H9 (cell line): ENCODE measurements around the gene TRMT44. TPM values are rescaled to one million over a fixed set of nuclear protein-coding genes. Genes with fewer than 3 reads are reported as not detected.

Experiments used
- DNase-seq: peaks from one replicate; pipeline ENCODE4 v3.0.0-alpha.2; 2017
- H2AFZ ChIP-seq: one replicate; pipeline ENCODE4 v1.6.1; 2013; ENCODE audit warnings: mild to moderate bottlenecking, low read length, control low read depth, moderate library complexity
- H2AK5ac ChIP-seq: 2 replicates; pipeline ENCODE4 v1.6.1; 2013; ENCODE audit warnings: low read length, control low read depth, mixed read lengths; ENCODE audit not compliant: insufficient read length
- H2BK120ac ChIP-seq: one replicate; pipeline ENCODE4 v1.6.1; 2013; ENCODE audit warnings: low read depth, mild to moderate bottlenecking, low read length, control low read depth, inconsistent platforms; ENCODE audit not compliant: poor library complexity, severe bottlenecking
- H2BK12ac ChIP-seq: 2 replicates; pipeline ENCODE4 v1.6.1; 2013; ENCODE audit warnings: low read length, control low read depth, mixed read lengths, low read depth; ENCODE audit not compliant: insufficient read length
- H2BK15ac ChIP-seq: 2 replicates; pipeline ENCODE4 v1.6.1; 2013; ENCODE audit warnings: low read depth, low read length, control low read depth
- H2BK20ac ChIP-seq: one replicate; pipeline ENCODE4 v1.6.1; 2013; ENCODE audit warnings: low read depth, mild to moderate bottlenecking, low read length, control low read depth, inconsistent platforms; ENCODE audit not compliant: poor library complexity, severe bottlenecking
- H2BK5ac ChIP-seq: 2 replicates; pipeline ENCODE4 v1.6.1; 2013; ENCODE audit warnings: low read length, control low read depth, mixed read lengths; ENCODE audit not compliant: insufficient read length
- H3K14ac ChIP-seq: 2 replicates; pipeline ENCODE4 v1.6.1; 2013; ENCODE audit warnings: low read length, control low read depth; ENCODE audit not compliant: insufficient read depth
- H3K18ac ChIP-seq: 2 replicates; pipeline ENCODE4 v1.6.1; 2013; ENCODE audit warnings: low read depth, mild to moderate bottlenecking, mixed read lengths, low read length, control low read depth; ENCODE audit not compliant: insufficient read length
- H3K23ac ChIP-seq: 2 replicates; pipeline ENCODE4 v1.6.1; 2013; ENCODE audit warnings: low read length, control low read depth, mixed read lengths, low read depth; ENCODE audit not compliant: insufficient read length
- H3K23me2 ChIP-seq: 2 replicates; pipeline ENCODE4 v1.6.1; 2013; ENCODE audit warnings: low read depth, mild to moderate bottlenecking, mixed read lengths, low read length, control low read depth; ENCODE audit not compliant: insufficient read length, poor library complexity, severe bottlenecking
- H3K27ac ChIP-seq: 2 replicates; pipeline ENCODE4 v1.5.1; 2013; ENCODE audit warnings: low read length, control low read depth, mixed read lengths, low read depth; ENCODE audit not compliant: insufficient read length
- H3K27me3 ChIP-seq: 2 replicates; pipeline ENCODE4 v1.6.1; 2013; ENCODE audit warnings: low read length, control low read depth, inconsistent platforms; ENCODE audit not compliant: insufficient read depth
- H3K4ac ChIP-seq: 2 replicates; pipeline ENCODE4 v1.6.1; 2013; ENCODE audit warnings: low read depth, mild to moderate bottlenecking, control low read depth, inconsistent platforms, low read length, moderate library complexity
- H3K4me1 ChIP-seq: 2 replicates; pipeline ENCODE4 v1.6.1; 2013; ENCODE audit warnings: low read length, control low read depth, inconsistent platforms; ENCODE audit not compliant: insufficient read depth
- H3K4me2 ChIP-seq: 2 replicates; pipeline ENCODE4 v1.6.1; 2013; ENCODE audit warnings: low read length, control low read depth, mixed read lengths; ENCODE audit not compliant: insufficient read length, insufficient read depth
- H3K56ac ChIP-seq: 2 replicates; pipeline ENCODE4 v1.6.1; 2013; ENCODE audit warnings: low read depth, mild to moderate bottlenecking, mixed read lengths, low read length, control low read depth; ENCODE audit not compliant: insufficient read length
- H3K79me1 ChIP-seq: 2 replicates; pipeline ENCODE4 v1.6.1; 2013; ENCODE audit warnings: low read depth, mild to moderate bottlenecking, moderate library complexity, low read length, control low read depth, inconsistent platforms; ENCODE audit not compliant: insufficient read depth, poor library complexity, severe bottlenecking
- H3K79me2 ChIP-seq: 2 replicates; pipeline ENCODE4 v1.6.1; 2013; ENCODE audit warnings: low read length, control low read depth, inconsistent platforms; ENCODE audit not compliant: insufficient read depth
- H3K9ac ChIP-seq: 2 replicates; pipeline ENCODE4 v1.6.1; 2013; ENCODE audit warnings: low read length, control low read depth, mixed read lengths; ENCODE audit not compliant: insufficient read length; ENCODE audit errors: extremely low read depth
- H3K9me3 ChIP-seq: one replicate; pipeline ENCODE4 v1.6.1; 2013; ENCODE audit warnings: low read depth, low read length, inconsistent platforms; ENCODE audit not compliant: control insufficient read depth
- H3T11ph ChIP-seq: one replicate; pipeline ENCODE4 v1.6.1; 2013; ENCODE audit warnings: mild to moderate bottlenecking, low read length, control low read depth, inconsistent platforms
- H4K20me1 ChIP-seq: one replicate; pipeline ENCODE4 v1.6.1; 2013; ENCODE audit not compliant: control insufficient read depth, insufficient read length, insufficient read depth
- H4K5ac ChIP-seq: 2 replicates; pipeline ENCODE4 v1.6.1; 2013; ENCODE audit warnings: low read depth, mild to moderate bottlenecking, mixed read lengths, low read length, control low read depth; ENCODE audit not compliant: insufficient read length
- H4K8ac ChIP-seq: replicated peaks from 2 replicates; pipeline ENCODE4 v1.6.1; 2013; ENCODE audit warnings: low read length, control low read depth, mixed read lengths, low read depth; ENCODE audit not compliant: insufficient read length
- H4K91ac ChIP-seq: 2 replicates; pipeline ENCODE4 v1.6.1; 2013; ENCODE audit warnings: low read depth, mild to moderate bottlenecking, moderate library complexity, mixed read lengths, low read length, control low read depth; ENCODE audit not compliant: insufficient read length
- H3K27ac Mint-ChIP-seq, 3 experiments: 2 replicates in 2 of 3; 3 replicates in 1 of 3; pipeline ENCODE4 v1.8.0; 2020 to 2021; ENCODE audit warnings: mixed read lengths in 3 of 3, mild to moderate bottlenecking in 1 of 3, moderate library complexity in 1 of 3
- H3K27me3 Mint-ChIP-seq: 2 replicates; pipeline ENCODE4 v1.8.0; 2021; ENCODE audit warnings: low read depth, mild to moderate bottlenecking, moderate library complexity, mixed read lengths
- H3K36me3 Mint-ChIP-seq, 3 experiments: 2 replicates in 2 of 3; 3 replicates in 1 of 3; pipeline ENCODE4 v1.8.0; 2020 to 2021; ENCODE audit warnings: low read depth in 3 of 3, mixed read lengths in 3 of 3; ENCODE audit not compliant: insufficient read depth in 1 of 3
- H3K4me1 Mint-ChIP-seq, 2 experiments: 2 replicates each; pipeline ENCODE4 v1.8.0; 2020; ENCODE audit warnings: mixed read lengths in 2 of 2
- H3K4me3 Mint-ChIP-seq, 2 experiments: 2 replicates in 1 of 2; 3 replicates in 1 of 2; pipeline ENCODE4 v1.8.0; 2020 to 2021; ENCODE audit warnings: mild to moderate bottlenecking in 2 of 2, mixed read lengths in 2 of 2, moderate library complexity in 1 of 2
- H3K9me3 Mint-ChIP-seq, 2 experiments: 2 replicates in 1 of 2; 3 replicates in 1 of 2; pipeline ENCODE4 v1.8.0; 2020; ENCODE audit warnings: mild to moderate bottlenecking in 2 of 2, mixed read lengths in 2 of 2, moderate library complexity in 1 of 2
- CTCF ChIP-seq: fragments of 200-600 bp; sonication (generic); conservative IDR thresholded peaks from 3 replicates; pipeline ENCODE4 v1.8.0; 2021; ENCODE audit warnings: antibody characterized with exemption, mild to moderate bottlenecking
- whole genome bisulfite sequencing: extraction: QIAGEN DNeasy Blood & Tissue Kit; methylation state at CpG from one replicate; pipeline ENCODE4 v1.1.7; 2013; ENCODE audit warnings: missing lambda C conversion rate, low lambda C conversion rate, mixed read lengths; ENCODE audit not compliant: insufficient read length; ENCODE audit errors: extremely low coverage; 5-methylcytosine and 5-hydroxymethylcytosine counted together
- total RNA-seq: library from RNA; stranded (reverse); gene quantifications from 2 replicates; pipeline ENCODE4 v1.2.1, GENCODE V29; 2021

The TRMT44 gene
- total RNA-seq, 1 experiment from 2014 or later: 22.8 TPM

- no peak overlapping the region for H4K8ac ChIP-seq
- no peak overlapping the region for H3K4me3 Mint-ChIP-seq
- H3K27ac ChIP-seq: no peak overlapping the region
- H4K91ac ChIP-seq: no peak overlapping the region
- no peak overlapping the region for H3K56ac ChIP-seq
- no peak overlapping the region for H3T11ph ChIP-seq
- H4K5ac ChIP-seq: no peak overlapping the region
- H3K79me2 ChIP-seq: no peaks in the 10 kb centered on the region
- H3K14ac ChIP-seq: no peak overlapping the region
- H3K79me1 ChIP-seq: no peaks in the 10 kb centered on the region
- no peak overlapping the region for H2BK15ac ChIP-seq
- peak overlapping the region; percentile 70 to 88 (median 83); a peak in 4 of 7 replicates for H3K27ac Mint-ChIP-seq
- no peak overlapping the region for H3K4ac ChIP-seq
- no peaks in the 10 kb centered on the region for H3K27me3 ChIP-seq
- H2BK20ac ChIP-seq: no peak overlapping the region
- H3K4me1 ChIP-seq: peaks cover 3% of the 10 kb centered on the region; the same call in 1 of the 2 replicates
- no peak overlapping the region for H2AK5ac ChIP-seq
- peaks cover 16 to 26% of the 10 kb centered on the region in 2 experiments for H3K4me1 Mint-ChIP-seq
- no peak overlapping the region for H3K9ac ChIP-seq
- H2BK120ac ChIP-seq: no peak overlapping the region
- H4K20me1 ChIP-seq: no peaks in the 10 kb centered on the region
- H3K23ac ChIP-seq: no peak overlapping the region
- no peaks in the 10 kb centered on the region for H3K27me3 Mint-ChIP-seq
- H3K18ac ChIP-seq: no peak overlapping the region
- no peak for DNase-seq
- H3K9me3 Mint-ChIP-seq: no peaks in the 10 kb centered on the region; a peak in 1 of 5 replicates
- no peak overlapping the region for H3K4me2 ChIP-seq
- no peaks in the 10 kb centered on the region for H3K23me2 ChIP-seq
- no peak overlapping the region for H2BK5ac ChIP-seq
- no peak for TF ChIP-seq CTCF
- no peaks in the 10 kb centered on the region for H3K9me3 ChIP-seq
- H2BK12ac ChIP-seq: no peak overlapping the region
- WGBS: no CpG with 5 or more reads among the region's 15 CpGs
- no peak overlapping the region for H2AFZ ChIP-seq
- peaks cover 6 to 9% (median 8%) of the 10 kb centered on the region in 3 experiments; a peak in 3 of 7 replicates for H3K36me3 Mint-ChIP-seq
Measured at GRCh38 chr4:8399298-8399697, 41.3 kb upstream of the TRMT44 start.
